Colonic mucosa (tissue), 4 donors: ENCODE measurements around the gene ABLIM2. TPM values are rescaled to one million over a fixed set of nuclear protein-coding genes. Genes with fewer than 3 reads are reported as not detected.

Experiments used
- DNase-seq: peaks from one replicate; pipeline ENCODE4 v3.0.0-alpha.2; 2020
- H3K27ac ChIP-seq: fragments of 200-600 bp; one replicate; pipeline ENCODE4 v1.8.0; 2021
- H3K27me3 ChIP-seq: fragments of 200-600 bp; one replicate; pipeline ENCODE4 v1.8.0; 2021
- H3K36me3 ChIP-seq: fragments of 200-600 bp; one replicate; pipeline ENCODE4 v1.8.0; 2021
- H3K4me1 ChIP-seq: fragments of 200-600 bp; one replicate; pipeline ENCODE4 v1.8.0; 2021; ENCODE audit warnings: mild to moderate bottlenecking
- H3K4me3 ChIP-seq: fragments of 200-600 bp; one replicate; pipeline ENCODE4 v1.8.0; 2021
- H3K9ac ChIP-seq, 2 donors: one replicate each; pipeline ENCODE4 v1.7.0; 2013; ENCODE audit warnings: control low read depth in 2 of 2, low read depth in 2 of 2, low read length in 2 of 2
- H3K9me3 ChIP-seq: fragments of 200-600 bp; one replicate; pipeline ENCODE4 v1.8.0; 2021
- CTCF ChIP-seq: fragments of 200-600 bp; IDR thresholded peaks from one replicate; pipeline ENCODE4 v1.8.0; 2022; ENCODE audit warnings: antibody characterized with exemption, mild to moderate bottlenecking
- intact Hi-C: fragments of 100-400 bp; cut with DNase I; formaldehyde crosslinking; loops from one replicate; pipeline ENCODE4 v1.14.1; 2022
- total RNA-seq, 2 donors: library from RNA; stranded (reverse); fragmentation: NEBNext Ultra II Directional in 1 of 2; extraction: Animal tissue kit (Norgen Biotek cat#: 25700) in 1 of 2; gene quantifications; one replicate each; pipeline ENCODE4 v1.2.1, GENCODE V29; 2021
- donor health status: healthy.
- donor health status: DM: no; HTN: no; CAD: no.
- donor health status: DM: no; HTN: no; CAD: no.

The ABLIM2 gene
- total RNA-seq, 2 donors from 2014 or later: 11.1 to 11.5 TPM

GRCh38 chr4:7933651-7934510, 224.7 kb downstream of the ABLIM2 start:
- Histone ChIP-seq H3K27me3 (no peaks in the 10 kb centered on the region), H3K9me3 (no peaks in the 10 kb centered on the region), H3K4me3 (no peak overlapping the region), H3K36me3 (no peaks in the 10 kb centered on the region), H3K9ac (no peak overlapping the region), H3K27ac (no peak overlapping the region), H3K4me1 (peaks cover 6% of the 10 kb centered on the region)
- intact Hi-C loops: no loop called here
- DNase-seq: no peak
- TF ChIP-seq CTCF: no peak

GRCh38 chr4:7932287-7932686, 226.3 kb downstream of the ABLIM2 start:
- no peak for TF ChIP-seq CTCF
- H3K4me3 ChIP-seq: no peak overlapping the region
- H3K9me3 ChIP-seq: no peaks in the 10 kb centered on the region
- H3K36me3 ChIP-seq: no peaks in the 10 kb centered on the region
- no peak overlapping the region for H3K9ac ChIP-seq
- peaks cover 6% of the 10 kb centered on the region for H3K4me1 ChIP-seq
- no peak overlapping the region for H3K27ac ChIP-seq
- intact Hi-C loops: no loop called here
- no peaks in the 10 kb centered on the region for H3K27me3 ChIP-seq
- DNase-seq: no peak

GRCh38 chr4:7929118-7929951, 229.3 kb downstream of the ABLIM2 start:
- H3K27ac ChIP-seq: peak overlapping the region; percentile 48
- H3K4me3 ChIP-seq: no peak overlapping the region
- no peaks in the 10 kb centered on the region for H3K9me3 ChIP-seq
- H3K36me3 ChIP-seq: no peaks in the 10 kb centered on the region
- H3K27me3 ChIP-seq: no peaks in the 10 kb centered on the region
- TF ChIP-seq CTCF: no peak
- DNase-seq: peak; percentile 80
- peaks cover 6% of the 10 kb centered on the region for H3K4me1 ChIP-seq
- intact Hi-C loops: no loop called here
- no peak overlapping the region for H3K9ac ChIP-seq

GRCh38 chr4:7928711-7929110, 229.9 kb downstream of the ABLIM2 start:
- intact Hi-C loops: no loop called here
- no peak overlapping the region for H3K27ac ChIP-seq
- DNase-seq: no peak

More at GRCh38 chr4:7928711-7929110, 229.9 kb downstream of the ABLIM2 start:
- Histone ChIP-seq H3K4me3 (no peak overlapping the region), H3K27me3 (no peaks in the 10 kb centered on the region), H3K36me3 (no peaks in the 10 kb centered on the region), H3K9me3 (no peaks in the 10 kb centered on the region), H3K9ac (no peak overlapping the region), H3K4me1 (peaks cover 6% of the 10 kb centered on the region)
- no peak for TF ChIP-seq CTCF
